Fibroblast of skin of back (primary cell): Measurements from ENCODE around the gene MYO15A.

ENCODE experiments used
- DNase-seq: peaks from one replicate; pipeline ENCODE4 v3.0.0-alpha.2; 2013

The MYO15A gene

DNA sequence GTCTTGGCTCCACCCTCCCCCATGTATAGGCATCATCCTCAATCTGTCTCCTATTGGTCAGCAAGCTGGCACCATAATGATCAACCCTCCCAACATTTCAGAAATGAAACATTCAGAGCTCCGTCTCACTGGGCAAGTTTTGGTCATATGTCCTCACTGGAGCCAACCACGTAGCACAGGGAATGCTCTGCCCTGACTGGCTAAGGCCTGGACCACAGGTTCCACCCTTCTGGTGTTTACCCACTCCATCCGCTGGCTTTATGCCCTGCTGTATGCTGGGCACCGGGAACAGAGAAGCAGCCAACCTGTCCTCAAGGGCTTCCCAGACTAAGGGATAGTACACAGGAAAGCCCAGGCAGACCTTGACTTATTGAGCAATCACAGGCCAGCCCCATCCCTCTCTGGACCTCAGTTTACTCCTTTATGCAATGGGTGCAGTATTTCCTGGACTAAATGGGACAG lies 20.5 kb downstream of the MYO15A start:
- DNase-seq: peak; percentile 43

DNA sequence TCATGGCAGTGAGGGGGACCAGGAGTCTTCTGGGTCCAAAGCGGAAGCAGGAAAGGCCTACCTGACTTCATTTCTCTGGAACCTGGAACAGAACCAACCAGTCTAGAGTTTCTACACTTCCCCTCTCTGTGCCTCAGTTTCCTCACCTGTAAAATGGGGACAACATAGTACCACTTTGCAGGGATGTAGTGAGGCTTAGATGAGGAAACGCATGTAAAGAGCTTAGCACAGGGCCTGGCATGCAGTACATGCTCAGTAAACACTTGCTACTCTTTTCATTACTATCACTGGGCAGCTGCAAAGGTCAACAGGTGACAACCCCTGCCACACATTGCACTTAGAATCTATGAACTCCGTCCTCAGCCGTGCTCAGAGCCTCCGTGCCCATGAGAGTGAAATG lies 24.2 kb downstream of the MYO15A start:
- no peak for DNase-seq

DNA sequence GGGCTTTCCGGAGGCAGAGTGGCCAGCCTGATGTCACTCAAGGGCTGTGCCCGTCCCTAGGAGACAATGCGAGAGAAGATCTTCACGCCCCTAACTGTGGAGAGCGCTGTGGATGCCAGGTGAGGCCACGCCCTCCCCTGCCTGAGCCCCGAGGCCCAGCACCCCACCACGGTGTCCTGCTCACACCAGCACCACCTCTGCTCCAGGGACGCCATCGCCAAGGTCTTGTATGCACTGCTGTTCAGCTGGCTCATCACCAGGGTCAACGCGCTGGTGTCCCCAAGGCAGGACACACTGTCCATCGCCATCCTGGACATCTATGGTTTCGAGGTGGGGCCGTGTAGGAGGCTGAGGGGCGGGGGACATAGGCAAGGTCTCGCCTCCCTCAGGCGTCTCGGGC lies 27.8 kb downstream of the MYO15A start:
- DNase-seq: no peak

DNA sequence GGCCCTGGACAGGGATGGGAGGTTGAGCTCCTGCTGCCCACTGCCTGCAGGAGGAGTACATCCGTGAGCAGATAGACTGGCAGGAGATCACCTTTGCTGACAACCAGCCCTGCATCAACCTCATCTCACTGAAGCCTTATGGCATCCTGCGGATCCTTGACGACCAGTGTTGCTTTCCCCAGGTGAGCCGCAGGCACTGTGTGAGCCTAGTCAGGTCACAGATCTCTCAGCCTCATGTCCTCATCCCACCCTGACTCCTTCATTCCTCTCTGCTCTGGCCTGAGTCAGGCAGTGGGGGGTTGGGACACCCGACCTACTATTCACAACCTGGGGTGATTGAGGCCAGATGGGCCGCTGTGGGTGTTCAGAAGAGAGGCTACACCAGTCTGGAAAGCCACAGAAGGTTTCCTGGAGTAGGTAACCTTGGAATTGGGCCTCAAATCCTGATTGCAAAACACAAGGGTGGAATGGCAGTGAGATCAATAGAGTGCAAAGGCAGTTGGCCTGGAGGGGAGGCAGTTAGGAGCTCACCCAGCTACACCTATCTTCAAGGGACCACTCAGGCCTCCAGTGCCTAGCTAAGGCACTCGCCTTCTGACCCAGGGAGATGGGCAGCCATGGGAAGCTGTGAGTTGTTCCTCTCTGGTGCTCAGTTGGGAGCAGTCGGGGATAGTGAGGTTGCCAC lies 29.7 kb downstream of the MYO15A start:
- DNase-seq: no peak

DNA sequence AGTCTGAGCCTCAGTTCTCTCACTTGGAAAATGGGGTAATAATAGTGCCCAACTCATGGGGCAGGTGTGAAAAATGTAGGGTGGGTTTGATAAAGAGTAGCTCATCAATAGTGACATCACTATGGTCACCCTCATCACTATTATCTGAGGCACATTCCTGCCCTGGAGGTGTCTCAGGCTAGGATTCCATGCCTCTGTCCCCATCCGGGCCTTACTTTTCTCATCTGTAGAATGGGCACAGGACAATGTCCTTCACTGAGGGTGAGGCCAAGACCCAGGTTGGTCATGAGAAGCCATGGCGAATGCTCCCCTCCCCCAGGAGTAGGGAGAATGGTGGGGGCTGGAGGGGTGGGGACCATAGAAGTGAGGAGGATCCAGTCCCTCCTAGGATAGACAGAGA lies 30.5 kb downstream of the MYO15A start:
- no peak for DNase-seq

DNA sequence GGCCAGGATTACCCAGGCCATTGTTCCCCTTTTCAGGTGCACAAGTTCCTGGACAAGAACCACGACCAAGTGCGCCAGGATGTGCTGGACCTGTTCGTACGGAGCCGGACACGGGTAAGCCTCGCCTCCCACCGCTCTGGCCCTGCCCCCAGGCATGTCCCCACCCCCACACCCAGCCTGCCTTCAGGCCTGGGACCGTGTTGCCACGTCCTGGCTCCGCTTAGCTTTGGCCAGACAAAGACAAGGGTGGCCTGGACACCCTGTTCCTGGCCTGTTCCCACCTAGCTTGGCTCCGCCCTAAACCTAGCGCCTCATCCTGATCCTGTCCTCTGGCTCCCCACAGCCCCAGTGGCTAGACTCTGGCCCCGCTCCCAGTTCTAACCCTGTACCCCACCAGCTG lies 30.9 kb downstream of the MYO15A start:
- no peak for DNase-seq

DNA sequence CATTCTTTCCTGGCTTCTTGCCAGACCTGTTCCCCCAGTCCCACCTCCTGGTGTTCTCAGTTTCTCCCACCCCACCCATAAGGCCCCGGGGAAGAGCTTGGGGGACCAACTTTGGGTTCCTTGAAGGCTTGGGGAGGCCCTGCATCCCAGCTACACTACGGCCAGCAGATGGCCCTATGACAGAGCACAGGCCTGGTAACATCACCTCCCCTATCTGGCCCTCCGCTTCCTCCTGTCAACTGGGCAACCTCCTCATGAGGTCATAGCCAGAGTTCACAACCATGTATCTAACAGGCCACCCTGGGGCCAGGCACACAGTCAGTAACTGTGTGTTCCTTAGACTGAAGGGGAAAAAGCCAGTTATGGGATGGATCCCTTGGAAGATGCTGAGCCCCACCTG lies 31.4 kb downstream of the MYO15A start:
- no peak for DNase-seq

DNA sequence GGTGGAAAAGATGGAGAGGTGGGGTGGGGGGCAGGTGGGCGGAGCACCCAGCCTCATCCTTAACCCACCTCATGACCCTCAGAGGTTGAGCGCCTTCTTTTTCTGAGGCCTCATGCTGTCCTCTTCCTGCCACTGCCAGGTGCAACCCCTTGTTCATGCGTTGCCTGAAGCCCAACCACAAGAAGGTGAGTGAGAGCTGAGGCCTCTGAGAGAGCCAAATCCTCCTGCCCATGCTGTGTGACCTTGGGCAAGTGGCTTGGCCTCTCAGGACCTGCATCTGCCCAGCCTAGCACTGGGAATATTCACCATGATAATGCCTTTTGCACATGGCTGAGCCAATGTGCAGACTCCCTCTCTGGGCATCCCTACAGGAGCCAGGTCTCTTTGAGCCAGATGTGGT lies 32.1 kb downstream of the MYO15A start:
- no peak for DNase-seq

DNA sequence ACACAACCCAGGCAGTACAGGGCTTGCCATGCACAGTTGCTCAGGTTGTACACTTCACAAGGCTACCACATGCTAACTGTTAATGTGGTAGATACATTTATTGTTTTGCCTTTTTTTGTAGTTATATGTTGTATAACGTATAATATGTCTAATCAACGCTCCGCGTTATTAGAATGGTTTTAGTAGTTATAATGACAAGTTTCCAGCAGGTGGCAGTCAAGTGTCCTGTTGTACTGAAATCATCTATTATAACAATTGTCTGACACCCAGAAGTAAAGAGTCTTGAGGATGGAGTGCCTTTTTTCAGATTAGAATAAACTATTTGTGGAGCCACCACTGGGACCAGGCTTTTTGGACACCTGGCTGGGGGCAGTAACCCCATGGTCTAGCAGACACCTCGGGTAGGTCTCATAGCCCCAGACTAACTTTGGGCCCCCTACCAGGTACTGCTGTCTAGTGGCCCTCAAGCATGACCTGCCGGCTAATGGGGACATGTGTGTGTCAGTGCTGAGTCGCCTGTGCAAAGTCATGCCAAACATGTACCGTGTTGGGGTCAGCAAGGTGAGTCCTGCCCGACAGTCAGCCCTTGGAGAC lies 32.8 kb downstream of the MYO15A start:
- peak; percentile 54 for DNase-seq

DNA sequence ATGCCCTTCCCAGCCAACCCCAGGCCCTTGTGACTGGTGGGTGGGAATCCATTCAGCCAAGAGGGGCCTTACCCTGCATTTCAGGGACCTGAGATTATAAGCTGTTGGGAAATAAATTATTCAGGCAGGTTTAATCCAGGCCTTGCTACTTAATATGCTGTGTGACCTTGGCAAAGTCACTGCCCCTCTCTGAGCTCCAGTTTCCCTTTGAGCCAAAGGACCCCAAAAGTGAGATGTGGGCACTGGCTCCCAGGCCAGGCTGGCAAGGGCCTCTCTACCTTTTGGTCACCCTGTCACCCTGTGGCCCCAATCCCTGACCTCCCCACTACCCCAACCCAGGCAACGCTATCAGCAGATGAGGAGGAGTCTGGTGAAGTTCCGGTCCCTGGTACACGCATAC lies 33.9 kb downstream of the MYO15A start:
- no peak for DNase-seq

DNA sequence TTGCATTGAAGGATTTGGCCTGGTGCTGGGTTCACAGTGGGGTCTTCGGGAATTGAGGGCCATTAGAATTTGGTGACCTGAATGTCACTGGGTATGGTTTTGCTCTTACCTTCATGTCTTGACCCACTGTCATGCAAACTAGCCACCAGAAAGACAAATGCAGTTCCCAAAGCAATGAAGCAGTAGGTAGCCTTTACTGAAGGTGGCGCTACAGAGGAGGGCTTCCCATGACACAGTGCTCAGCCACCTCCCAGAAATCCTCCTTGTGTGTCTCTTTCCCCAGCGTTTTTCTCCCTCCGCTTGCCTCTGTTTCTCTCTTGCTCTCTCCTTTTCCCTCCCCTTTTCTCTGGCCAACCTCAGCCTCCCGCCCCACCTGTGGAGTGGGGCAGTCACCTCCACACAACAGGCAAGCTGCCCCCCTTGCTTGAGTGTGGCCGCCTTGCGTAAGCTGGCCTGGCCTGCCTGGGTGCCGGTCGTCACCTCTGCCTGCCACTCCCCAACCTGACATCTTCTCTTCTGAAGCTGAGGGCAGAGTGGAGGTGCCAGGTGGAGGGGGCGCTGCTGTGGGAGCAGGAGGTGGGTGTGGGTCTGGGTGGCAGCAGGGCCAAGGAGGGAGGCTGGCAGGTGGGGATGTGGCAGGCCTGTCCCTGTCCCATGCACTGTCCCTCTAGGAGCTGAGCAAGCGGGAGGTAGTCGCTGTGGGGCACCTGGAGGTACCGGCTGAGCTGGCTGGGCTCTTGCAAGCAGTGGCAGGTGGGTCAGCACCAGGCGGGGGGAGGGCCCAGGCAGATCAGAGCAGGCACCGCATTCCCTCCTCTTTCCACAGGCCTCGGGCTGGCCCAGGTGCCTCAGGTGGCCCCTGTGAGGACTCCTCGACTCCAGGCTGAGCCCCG lies 34.7 kb downstream of the MYO15A start:
- DNase-seq: no peak

DNA sequence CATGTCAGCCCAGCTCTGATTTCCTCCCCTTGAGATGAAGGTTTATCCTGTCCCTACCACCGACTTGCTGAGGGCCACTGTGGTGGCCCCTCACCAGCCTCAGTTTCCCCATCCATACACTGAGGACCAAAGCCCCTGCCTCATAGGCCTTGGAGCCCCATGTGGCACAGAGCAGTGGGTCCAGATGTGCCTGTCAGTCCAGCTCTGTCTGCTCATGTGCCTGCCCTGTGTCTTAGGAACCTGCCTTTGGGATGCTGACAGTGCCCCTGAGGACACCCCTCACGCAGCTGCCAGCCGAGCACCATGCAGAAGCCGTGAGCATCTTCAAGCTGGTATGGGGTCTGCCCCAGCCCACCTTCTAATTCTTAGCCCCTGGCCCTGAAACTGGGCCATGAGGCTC lies 35.7 kb downstream of the MYO15A start:
- no peak for DNase-seq

DNA sequence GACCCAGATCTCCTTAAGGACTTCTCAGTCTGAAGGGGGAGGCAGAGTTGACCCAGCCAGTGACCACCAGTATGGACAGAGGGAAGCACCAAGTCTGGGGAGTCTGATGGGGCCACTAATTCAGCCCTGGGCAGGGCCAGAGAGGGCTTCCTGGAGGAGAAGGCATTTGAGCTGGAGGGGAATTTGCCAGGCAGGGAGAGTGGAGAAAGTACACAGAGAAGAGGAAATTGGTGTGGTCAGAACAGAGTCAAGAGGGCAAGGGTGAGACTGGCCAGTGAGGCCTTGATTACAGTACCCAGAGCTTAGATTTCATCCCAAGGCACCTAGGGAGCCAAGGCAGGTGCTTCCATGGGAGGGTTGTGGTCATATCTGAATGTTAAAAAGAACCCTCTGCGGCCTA lies 36.3 kb downstream of the MYO15A start:
- DNase-seq: no peak

DNA sequence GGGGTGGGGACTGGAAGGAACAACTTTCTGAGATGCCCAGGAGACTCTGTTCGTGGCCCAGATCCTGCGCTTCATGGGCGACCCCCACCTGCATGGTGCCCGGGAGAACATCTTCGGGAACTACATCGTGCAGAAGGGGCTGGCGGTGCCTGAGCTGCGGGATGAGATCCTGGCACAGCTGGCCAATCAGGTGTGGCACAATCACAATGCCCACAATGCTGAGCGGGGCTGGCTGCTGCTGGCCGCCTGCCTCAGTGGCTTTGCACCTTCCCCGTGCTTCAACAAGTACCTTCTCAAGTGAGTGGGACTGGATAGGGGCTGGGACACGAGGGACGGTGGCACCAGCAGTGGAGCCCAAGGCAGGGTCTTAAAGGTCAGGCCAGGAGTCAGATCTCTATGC lies 37.3 kb downstream of the MYO15A start:
- DNase-seq: no peak

DNA sequence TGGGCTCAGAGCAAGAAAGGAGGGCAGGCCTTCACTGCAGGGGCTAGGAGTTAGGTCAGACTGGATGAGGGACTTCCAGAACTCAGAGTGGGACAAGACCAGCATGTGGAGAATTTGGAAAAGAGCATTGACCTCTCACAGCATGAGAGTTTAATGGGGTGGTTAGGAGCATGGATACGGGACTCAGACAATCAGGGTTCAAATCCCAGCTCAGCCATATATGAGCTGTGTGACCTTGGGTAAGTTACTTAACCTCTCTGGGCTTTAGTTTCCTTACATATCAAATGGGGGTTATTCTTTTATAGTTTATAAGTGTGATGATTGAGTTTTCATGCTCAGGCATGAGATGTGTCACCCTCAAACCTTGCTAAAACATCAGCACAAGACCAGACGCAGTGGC lies 37.7 kb downstream of the MYO15A start:
- no peak for DNase-seq

DNA sequence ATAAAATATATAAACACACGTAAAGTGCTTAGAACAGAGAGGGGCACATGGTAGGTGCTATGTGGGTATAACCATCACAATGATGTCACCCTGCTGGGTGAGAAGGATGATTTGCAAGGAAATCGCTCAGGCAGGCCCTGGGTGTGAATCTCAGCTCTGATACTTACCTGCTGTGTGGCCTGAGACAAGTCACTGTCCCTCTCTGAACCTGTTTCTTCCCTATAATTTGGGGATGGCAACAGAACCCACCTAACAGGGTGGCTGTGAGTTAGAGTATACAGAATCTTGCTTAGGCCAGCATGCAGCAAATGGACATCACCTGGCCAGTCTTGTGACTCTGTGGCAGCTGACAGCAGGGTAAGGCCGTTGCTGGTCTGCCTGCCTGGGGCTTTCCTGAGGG lies 38.4 kb downstream of the MYO15A start:
- DNase-seq: no peak

DNA sequence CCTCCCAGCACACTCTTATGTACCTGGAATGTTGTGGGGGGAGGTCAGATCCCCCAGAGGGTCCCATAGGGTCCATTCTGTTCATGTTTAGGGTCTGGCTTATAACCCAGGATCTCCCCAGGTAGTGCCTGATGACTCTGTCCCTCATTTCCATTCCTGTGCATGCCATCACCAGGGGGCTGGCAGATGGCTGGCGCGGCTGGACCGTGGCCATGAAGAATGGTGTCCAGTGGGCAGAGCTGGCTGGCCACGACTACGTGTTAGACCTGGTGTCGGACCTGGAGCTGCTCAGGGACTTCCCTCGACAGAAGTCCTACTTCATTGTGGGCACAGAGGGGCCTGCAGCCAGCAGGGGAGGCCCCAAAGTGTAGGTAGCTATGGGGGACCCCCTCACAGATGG lies 40.0 kb downstream of the MYO15A start:
- no peak for DNase-seq

DNA sequence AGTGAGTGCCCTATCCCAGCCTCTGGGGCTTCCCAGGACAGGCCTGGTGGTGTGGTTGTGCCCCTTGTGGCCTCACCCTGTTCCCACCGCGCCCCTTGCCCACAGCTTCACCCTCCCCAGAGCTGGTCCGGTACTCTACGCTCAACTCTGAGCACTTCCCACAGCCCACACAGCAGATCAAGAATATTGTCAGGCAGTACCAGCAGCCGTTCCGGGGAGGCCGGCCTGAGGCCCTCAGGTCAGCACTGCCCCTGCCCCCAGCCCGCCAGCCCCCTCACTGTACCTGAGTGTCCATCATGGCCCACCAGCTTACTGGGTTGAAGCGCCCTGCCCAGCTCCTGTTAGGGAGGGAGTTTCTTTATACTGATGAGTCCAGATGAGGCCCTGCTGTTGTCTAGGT lies 42.7 kb downstream of the MYO15A start:
- no peak for DNase-seq

DNA sequence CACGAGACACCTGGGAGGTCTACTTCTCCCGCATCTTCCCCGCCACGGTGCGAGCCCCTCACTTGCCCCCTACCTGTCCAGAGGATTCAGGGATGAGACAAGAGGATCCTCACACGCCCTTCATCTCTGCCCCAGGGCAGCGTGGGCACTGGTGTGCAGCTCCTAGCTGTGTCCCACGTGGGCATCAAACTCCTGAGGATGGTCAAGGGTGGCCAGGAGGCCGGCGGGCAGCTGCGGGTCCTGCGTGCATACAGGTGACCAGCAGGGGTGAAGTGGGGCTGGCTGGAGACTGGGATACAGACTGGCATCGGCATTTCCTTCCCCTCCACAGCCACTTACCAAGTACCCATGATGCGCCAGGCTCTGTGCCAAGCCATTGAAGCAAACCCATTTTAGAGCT lies 46.6 kb downstream of the MYO15A start:
- DNase-seq: no peak

DNA sequence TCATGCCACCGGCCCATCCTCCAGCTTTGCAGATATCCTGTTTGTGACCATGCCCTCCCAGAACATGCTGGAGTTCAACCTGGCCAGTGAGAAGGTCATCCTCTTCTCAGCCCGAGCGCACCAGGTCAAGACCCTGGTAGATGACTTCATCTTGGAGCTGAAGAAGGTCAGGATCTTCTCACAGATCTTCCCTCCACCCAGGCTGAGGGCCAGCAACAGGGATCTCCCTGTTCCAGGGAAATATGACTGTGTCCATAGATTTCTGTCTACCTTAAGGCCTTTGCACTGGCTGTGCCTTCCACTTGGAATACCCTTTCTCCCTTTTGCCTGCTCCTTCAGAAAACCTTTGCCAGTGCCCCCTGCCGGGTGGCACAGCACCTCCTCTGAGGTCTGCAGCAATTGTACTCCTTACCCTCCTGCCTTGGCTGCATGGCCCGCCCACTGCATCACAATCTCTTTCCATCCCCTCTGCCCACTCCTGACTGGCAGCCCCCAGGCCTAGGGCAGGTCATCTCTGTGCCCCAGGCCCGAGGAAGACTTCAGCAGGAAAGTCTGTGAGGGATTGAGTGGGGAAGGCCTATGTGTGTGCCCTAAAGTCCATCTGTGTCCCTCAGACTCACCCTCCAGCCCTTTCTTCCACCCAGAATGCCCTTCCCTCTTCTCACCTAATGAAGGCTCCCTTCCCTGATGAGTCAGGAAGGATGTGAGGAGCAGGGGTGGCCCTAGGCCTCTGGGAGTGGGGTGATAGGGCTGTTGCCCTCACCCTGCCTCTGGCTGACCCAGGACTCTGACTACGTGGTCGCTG lies 47.8 kb downstream of the MYO15A start:
- no peak for DNase-seq

DNA sequence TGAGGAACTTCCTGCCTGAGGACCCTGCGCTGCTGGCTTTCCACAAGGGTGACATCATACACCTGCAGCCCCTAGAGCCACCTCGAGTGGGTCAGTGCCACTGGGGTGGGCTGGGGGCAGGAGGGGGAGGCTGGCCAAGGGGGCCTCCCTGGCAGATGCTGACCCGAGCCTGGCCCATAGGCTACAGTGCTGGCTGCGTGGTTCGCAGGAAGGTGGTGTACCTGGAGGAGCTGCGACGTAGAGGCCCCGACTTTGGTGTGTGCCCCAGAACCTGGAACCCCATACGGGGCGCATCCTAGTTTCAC lies 48.4 kb downstream of the MYO15A start:
- DNase-seq: no peak

DNA sequence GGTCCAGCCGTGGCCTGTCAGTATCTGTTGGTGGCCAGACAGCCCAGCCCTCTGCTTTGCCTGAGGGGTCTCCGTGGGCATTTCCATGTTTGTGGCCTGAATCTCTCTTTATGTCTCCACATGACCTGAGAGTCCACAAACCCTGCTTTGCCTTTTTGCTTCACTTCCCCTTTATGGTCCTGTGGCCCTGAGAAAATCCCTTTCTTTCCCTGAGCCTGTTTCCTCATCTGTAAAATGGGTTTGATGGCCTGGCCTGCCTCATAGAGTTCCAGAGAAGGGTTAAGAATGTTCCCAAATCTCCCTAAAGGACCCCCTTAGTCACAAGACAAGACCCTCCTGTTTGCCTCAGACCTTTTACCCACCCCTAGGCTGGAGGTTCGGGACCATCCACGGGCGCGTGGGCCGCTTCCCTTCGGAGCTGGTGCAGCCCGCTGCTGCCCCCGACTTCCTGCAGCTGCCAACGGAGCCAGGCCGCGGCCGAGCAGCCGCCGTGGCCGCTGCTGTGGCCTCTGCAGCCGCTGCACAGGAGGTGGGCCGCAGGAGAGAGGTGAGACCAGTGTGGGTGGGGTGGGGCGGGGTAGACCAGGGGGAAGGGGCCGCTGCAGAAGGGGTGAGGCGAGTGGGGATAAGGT lies 48.9 kb downstream of the MYO15A start:
- DNase-seq: no peak
